Measurements from ENCODE around the gene KIAA1671. TPM values are rescaled to one million over a fixed set of nuclear protein-coding genes. Genes with fewer than 3 reads are reported as not detected.

The KIAA1671 gene
- total RNA-seq, 1 donor from 2014 or later, result 11.0 TPM

DNA sequence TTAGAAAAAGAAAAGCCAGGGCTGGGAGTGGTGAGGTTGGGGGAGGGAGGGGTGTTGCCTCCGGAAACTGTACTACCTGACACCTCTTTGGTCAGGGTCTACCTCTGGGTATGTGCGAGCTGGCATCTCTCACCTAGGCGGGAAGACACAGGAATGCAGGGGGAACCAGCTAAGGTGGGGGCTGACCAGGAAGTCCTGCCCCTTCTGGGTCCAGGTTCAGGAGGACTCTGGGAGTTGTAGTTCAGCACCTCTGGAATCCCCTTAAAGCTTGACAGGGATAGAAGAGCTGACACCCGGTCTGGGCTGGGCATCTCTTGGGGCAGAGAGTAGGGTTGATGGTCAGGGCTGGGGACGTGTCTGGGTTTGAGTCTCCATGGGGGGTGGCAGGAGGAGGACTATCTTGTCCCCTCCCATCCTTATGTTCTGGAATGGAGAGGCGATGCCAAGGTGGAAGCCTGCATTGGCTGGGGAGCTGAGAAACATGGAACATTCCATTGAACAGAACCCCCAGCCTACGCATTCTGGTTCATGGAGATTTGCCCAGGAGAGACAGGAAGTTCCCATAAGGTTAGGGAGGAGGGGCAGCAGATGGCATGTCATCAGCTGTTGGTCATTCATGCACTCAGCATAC is 2.1 kb upstream of the KIAA1671 start:
- intact Hi-C loops (cut with micrococcal nuclease), result no loop called here

DNA sequence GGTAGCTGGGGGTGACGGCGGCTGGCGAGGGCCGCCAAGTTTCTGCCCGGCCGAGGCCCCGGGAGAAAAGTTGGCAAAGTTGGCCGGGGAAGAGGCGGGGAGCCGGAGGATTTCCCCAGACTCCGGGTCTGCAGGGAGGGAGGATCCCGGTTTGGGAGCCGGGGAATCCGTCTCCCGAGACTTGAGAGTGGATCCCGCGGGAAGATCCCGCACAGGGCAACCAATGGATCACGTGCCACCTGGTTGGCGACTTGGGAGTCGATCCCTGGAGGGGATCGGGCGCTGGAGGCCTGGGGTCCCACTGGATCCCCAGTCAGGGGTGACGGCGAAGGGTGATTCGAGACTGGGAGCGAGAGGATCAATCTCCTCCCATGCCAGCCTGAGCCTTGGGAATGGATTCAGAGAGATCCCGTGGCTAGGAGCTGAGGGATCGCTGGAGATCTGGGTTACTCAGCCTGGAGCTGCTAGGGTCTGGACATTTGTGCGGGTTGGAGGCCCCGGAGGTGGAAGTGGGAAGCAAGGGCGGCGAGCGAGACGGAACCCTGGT is 394 bp downstream of the KIAA1671 start:
- intact Hi-C loops (cut with micrococcal nuclease), result loop anchor here (1.0 to 2.0 kb wide), 2 partner anchors 42 to 95 kb away; no protein-coding TSS in a partner anchor

DNA sequence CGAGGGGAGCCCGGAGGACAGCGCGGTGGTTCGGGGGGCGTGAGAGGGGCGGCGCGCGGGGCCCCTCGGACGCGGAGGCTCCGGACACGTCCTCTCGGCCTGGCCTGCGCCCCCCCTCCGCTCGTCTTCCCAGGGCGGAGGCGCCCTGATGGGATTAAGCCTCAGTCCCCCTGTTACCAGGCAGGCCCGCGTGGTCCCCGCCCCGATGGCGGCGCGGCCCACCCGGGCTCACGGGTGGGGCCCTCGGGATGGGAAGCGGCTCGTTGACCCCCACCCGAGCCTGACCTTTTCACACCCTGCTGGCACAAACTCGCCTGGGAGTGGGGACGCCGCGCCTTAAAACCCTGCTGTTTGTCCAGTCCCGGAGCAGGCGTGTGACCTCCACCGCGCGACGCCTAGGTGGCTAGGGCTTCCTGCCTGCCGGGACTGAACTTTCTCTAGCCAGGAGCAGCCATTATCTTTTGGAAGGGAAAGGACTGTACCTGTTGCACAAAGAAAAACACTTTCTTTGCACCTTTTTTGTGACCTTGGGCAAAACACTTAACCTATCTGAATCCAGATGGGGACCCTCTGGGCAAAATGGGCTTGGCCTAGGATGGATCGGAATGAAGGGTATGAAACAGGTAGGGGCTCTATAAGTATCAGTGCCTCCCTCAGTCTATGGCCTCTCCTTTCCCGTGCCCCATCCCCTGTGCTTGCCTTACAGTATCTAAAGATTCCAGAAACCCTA is 1.0 kb downstream of the KIAA1671 start:
- intact Hi-C loops (cut with micrococcal nuclease), result loop anchor here (2.0 kb wide), 1 partner anchor 41 kb away; no protein-coding TSS in a partner anchor

DNA sequence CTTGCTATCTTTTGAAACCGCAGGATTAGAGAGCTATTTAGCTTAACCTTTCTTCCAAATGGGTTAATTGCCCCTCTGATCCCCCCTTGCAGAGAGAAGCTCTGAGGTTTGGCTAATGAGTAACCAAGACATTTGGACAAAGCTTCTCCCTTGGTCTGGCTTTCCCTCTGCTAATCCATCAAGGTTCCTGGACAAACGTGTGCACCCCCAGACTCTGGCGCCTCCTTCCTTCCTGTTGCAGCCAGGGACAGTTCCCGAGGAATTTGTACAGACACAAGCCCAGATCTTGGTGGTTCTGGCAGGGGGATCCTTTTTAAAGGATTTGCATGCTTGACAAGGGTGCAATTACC is 1.6 kb downstream of the KIAA1671 start:
- intact Hi-C loops (cut with micrococcal nuclease), result no loop called here

DNA sequence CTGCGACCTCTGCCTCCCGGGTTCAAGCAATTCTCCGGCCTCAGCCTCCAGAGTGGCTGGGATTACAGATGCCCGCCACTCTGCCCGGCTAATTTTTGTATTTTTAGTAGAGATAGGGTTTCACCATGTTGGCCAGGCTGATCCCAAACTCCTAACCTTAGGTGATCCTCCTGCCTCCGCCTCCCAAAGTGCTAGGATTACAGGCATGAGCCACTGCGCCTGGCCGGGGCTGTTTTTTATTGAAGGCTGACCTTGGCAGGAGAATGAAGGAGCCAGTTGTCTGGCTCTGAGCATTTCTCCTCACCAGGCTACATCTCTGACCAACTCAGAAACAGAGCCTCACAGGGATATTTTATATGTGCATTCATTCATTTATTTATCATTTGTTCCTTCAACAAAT is 2.3 kb downstream of the KIAA1671 start:
- intact Hi-C loops (cut with micrococcal nuclease), result no loop called here

DNA sequence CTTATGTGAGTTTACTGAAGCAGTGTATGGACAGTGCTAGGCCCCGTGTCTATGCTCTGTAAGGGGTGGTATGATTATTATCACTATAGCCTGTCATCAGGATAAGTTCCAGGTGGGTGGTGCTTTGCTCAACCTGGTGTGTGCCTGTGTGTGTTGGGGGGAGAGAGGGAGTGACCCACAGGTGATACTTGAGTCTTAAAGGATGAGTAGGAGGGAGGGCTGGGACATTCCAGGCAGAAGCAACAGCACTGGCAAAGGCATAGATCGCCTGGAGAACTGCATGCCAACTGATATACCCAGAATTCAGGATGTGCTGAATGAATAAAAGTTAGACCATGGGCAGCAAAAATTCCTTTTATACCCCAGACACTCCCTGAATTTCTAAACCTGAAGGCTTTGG is 4.5 kb downstream of the KIAA1671 start:
- intact Hi-C loops (cut with micrococcal nuclease), result no loop called here

DNA sequence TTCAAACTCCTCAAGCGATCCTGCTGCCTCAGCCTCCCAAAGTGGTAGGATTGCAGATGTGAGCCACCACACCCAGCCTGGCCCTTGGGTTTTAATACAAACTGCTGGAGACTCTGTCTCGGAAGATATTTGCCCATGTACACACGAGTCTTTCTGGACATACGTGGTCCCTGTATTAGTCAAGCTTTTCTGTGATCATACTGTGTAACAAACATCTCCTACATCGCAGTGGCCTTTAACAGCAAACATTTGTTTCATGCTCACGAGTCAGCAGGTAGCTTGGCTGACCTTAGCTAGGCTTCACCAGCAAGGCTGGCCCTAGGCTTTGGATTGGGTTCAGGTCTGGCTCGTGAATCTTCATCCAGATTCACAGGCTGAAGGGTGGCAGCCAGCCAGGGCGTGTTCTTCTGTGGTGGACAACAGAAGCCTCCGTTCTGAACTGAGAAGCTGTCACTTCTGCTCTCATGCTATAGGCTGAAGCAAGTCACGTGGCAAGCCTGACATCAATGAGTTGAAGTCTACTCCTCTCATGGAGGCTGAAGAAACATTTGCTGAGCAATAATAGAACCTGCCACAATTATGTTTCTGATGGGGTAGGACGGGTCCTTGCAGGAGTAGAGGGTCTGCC is 8.8 kb downstream of the KIAA1671 start:
- intact Hi-C loops (cut with micrococcal nuclease), result no loop called here

DNA sequence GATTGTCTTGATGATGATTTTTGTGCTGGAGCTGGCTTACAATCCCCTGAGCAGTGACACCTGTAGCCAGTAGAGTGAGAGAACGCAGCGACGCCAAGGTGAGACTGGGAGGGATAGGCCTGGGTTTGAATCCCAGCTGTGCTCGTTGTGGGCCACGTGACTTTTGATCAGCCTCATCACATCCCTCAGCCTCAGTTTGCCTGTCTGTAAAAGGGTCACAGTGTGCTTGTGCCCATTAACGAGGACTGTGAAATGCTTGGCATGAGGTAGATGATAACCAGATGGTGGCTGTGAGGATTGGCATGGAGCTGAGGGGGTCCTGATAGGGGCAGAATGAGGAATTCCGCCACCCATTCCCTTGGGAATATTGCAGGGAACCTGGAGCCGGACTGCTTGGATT is 9.6 kb downstream of the KIAA1671 start:
- intact Hi-C loops (cut with micrococcal nuclease), result no loop called here

DNA sequence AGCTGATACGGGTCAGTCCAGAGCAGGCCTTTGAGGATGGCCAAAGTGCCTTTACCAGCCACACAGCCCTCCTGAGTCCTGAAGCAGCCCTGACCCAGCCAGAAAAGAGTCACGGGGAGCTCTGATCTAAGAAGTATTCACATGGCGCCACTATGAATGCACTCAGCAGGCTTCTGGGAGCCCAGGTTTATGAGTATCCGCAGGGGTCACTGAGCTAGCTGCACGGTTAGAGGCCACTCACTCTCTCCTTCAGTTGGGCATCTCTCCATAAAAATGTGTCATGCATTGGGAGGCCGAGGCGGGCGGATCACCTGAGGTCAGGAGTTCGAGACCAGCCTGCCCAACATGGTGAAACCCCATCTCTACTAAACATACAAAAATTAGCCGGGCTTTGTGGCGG is 10.3 kb downstream of the KIAA1671 start:
- intact Hi-C loops (cut with micrococcal nuclease), result no loop called here

DNA sequence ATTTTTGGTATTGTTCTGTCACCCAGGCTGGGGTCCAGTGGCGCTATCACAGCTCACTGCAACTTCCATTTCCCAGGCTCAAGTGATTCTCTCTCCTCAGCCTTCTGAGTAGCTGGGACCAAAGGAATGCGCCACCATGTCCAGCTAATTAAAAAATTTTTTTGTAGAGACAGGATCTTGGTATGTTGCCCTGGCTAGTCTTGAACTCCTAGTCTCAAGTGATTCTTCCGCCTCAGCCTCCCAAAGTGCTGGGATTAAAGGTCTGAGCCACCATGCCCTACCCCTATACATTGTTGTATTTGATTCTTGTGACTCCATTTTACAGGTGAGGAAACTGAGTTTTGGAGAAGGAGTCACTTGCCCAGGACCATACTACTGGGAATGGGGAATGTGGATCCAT is 11.9 kb downstream of the KIAA1671 start:
- intact Hi-C loops (cut with micrococcal nuclease), result no loop called here

DNA sequence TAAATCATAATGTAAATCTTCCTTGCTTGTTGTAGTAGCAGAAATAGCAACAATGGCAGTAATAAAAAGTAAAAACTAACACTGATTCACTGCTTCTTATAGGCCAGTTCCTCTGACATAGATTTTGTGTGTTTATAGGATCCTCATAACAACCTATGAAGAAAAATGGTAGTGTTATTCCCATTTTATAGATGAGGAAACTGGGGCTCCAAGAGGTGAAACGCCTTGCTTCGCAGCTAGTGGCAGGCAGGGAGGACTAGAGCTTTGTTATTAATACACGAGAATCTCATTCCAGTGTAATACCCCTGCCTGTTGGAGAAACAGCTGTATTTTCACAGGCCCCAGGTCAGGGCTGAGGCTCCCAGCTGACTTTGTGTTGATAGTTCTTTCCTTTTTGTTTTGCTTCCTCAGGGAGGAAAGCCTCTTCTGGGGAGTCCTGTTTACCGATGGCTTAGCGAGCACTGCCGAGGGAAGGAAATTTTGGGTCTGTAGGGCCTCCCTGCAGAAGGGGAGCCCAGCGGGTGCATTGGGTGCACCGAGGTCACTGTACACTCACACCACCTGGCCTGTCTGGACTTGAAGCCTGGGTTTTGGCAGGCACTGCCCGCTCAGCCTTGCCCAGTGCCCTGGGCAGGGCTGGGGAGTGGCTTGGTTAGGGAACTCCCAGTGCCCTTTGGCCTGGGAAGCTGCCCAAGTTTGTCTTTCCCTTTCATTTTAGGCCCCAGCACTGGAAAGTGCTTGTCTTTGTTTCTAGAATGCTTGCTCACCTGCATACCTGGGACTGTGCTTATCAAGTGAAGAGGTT is 13.5 kb downstream of the KIAA1671 start:
- intact Hi-C loops (cut with micrococcal nuclease), result no loop called here

DNA sequence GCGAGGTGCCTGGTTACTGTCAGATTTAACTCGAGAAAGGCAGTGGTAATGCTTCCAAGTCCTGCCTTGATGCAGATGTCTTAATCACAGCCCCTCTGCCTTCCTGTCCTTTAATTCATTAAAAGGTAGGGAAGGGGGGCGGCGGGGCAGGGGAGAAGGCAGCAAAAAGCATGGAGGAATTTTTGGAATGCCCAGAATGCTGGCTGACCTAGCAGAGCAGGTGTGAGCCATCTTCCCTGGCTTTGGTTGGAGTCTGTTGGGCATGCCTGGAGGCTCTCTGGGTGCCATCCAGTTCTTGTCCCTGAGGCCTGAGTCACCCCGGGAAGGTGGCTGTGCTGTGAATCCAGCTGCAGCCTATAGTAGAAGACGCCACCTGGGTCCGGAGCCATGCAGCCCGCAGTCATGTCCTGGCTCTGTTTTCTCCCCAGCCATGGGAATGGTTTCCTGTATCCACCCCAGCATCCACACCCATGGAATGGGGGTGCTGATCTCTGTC is 15.6 kb downstream of the KIAA1671 start:
- intact Hi-C loops (cut with micrococcal nuclease), result no loop called here

DNA sequence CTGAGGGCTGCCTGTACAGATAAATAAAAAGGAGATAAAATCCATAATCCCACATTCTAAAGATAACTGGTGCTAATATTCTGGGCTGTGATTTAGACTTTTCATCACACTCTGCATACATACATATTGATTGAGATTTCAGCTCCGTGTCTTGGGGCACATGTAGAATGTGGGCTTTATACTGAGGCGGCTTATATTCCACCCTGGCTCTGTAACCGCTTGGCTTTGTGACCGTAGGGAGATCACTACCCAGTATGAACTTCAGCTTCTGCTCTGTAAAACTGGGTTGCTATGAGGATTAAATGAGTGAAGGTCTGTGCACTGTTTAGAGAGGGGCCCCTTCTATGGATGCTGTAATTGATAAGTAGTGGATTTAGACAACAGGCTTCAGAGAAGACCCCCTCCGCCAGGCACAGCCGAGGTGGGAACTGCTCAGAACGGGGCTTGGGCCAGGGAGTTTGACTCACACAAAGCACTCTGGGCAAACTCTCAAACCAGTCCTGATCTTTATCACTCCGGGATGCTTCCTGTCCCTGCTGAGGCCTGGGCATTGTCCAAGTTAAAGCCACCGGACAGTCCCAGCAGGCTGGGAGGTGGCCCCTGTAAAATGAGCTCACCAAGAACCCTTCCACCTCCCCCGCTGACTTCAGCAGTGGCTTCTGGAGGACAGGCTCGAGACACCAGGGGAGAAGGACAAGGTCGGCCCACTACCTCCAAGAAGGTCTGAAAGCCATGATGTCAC is 17.2 kb downstream of the KIAA1671 start:
- intact Hi-C loops (cut with micrococcal nuclease), result no loop called here

DNA sequence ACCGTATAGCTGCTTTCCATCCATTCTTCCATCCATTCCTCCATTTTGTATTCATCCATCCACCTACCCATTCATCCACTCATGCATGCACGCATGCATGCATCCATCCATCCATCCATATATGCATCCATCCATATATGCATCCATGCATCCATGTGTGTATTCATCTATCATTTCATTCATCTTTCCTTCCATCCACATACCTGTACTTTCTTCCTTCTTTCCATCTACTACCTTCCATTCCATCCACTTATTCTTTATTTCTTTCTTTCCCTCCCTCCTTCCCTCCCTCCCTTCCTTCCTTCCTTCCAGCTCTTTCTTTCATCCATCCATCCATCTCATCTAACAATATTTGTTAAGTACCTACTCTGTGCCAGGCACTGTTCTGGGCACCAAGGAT is 19.9 kb downstream of the KIAA1671 start:
- intact Hi-C loops (cut with micrococcal nuclease), result no loop called here

DNA sequence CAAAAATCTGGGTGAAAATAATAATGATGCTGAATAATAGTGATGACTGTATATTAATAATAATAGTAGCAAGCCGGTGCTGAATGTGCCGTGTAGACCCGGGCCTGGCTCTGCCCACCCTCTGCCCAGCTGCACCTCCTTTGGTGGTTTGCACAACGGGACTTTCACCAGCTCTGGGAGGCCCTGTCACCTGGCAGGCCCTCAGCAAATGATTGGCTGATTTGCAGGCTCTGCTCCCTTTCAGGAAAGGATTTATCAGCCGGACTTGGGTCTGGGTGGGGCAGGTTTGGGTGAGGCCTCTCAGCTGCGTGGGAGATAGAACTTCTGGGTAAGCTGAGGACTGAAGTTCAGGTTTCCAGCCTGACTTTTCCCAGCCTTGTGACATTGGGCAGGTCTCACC is 21.4 kb downstream of the KIAA1671 start:
- intact Hi-C loops (cut with micrococcal nuclease), result no loop called here

DNA sequence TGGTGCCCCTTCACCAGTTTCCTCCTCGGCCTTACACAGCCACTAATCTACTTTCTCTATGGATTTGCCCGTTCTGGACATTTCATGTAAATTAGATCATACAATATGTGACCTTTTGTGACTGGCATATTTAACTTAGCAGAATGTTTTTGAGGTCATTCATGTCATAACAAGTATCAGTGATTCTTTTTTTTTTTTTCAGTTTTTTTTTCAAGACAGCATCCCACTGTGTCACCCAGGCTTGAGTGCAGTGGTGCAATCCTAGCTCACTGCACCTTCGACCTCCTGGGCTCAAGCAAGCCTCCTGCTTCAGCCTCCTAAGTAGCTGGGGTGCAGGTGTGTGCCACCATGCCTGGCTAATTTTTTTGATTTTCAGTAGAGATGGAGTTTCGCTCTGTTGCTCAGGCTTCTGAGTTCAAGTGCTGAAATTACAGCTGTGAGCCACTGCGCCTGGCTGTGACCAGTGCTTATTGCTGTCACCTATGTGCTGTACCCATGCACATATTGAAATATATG is 22.7 kb downstream of the KIAA1671 start:
- intact Hi-C loops (cut with micrococcal nuclease), result no loop called here

DNA sequence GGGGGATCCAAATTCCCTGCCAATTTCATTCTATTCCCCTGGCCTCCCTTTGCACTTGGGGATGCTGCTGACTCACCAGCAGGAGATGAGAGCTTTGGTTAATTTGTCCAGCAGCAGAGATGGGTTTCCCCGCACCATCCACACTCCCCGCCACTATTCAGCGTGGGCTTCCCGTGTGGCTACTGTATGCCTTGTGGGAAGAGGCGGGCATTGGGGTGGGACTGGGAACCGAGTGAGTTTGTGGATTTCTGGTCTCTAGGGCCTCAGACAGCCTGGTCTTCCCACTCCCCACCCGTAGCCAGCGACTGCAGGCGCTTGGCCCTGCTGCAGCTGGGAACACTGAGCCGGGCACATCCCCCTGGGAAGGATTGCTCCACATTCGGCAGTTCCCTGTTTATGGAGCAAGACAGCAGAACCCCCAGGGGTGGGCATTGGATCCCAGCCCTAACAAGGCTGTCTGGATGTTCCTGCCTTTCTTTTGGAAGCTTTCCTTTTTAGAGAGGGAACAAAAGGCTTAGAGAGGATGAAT is 23.4 kb downstream of the KIAA1671 start:
- intact Hi-C loops (cut with micrococcal nuclease), result no loop called here

DNA sequence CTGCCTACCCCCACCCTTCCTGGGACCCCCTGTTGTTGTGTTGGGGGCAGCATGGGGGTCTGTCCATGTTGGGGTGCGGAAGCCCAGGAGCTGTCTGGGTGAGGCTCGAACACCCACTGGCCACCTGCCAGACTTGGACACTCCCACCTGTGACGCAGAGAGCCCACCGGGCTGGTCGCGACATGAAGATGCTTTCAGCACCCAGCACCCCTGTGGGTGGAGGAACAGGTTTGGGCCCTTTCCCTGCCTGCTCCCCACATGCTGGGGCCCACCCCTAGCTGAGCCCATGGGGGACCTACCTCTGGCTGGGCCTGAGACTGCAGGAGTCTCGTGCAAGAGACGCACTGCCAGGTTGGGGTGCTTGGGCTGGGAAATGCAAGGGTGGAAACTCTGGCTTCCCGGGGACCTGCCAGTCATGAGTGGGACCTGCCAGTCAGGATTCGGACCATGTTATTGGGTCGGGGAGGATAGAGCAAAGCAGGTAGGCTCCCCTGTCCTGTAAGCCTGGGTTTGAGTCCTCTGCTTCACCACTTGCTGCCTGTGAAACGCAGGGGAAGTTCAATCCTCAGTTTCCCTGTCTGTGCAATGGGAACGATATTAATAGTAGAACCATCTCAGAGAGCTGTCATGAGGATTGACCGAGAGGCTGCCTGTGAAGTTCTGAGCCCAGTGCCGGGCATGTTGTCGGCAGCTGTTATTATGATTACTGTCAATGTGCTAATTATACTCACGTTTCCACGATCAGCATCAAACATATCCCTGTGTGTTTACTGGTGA is 24.1 kb downstream of the KIAA1671 start:
- intact Hi-C loops (cut with micrococcal nuclease), result no loop called here
